Stimulated activated CD8-positive, alpha-beta memory T cell treated with anti-CD3 and anti-CD28 coated beads, Interleukin-15, amount 100 ng/mL, for 1 hour (primary cell): Measurements from ENCODE around the gene GABPB2.
A peak's percentile ranks its signal among the peaks of the same experiment; 100 is the strongest.

Source experiments
- DNase-seq: peaks from one replicate; pipeline ENCODE4 v3.0.0-alpha.2; 2020; ENCODE audit warnings: low read depth

Gene GABPB2

DNA sequence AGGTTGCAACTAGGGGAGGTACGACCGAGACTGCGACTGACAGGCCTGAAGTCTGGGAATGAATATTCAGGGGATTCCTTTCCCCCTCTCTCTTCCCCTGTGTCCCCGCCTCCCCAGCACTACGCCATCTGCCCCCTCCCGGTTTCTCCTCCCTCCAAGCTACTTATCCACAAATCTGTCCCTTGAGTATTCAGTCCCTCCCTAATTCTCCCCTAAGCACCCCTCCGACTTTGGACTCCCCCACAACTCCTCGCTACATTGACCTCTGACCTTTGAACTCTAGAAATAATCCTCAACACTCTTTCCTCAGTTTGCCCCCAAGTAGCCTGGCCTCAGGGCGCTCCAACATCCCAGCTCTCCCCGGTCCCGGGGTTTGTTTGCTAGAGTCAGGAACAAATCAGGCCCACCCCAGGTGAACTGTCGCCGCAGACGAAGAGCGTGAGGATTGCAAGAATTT, 94.7 kb downstream of the GABPB2 start:
- DNase-seq, result no peak

DNA sequence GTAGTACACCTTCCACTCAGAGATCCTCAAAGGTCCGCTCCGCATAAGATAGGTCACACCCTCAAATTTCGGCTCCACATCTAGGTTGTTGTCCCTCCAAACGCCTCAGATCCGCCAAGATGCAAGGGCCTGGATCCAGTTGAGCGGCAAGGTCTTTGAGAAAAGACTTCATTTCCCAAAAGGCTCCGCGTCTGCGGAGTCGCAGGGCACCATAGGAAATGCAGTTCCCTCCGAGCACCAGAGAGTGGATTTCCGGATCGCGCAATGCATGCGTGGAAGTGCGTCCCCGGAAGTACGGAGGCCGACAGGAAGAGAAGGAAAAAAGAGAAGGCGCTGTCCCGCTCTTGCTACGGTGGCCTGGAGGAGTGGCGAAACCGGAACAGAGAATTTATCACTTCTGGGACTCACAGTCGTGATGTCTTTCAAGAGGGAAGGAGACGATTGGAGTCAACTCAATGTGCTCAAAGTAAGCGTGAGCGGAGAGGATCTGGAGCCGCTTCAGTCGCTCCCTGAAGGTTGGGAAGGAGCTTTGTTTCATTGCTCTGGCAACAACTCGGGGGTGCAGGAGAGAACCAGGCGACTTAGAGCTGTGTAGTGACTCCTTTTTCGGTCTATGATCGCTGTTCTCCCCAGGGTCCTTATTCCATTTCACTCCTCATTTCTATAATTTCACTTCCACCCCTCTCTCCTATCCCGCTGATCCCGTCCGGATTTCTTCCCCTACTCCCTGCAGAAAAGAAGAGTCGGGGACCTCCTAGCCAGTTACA, 95.4 kb downstream of the GABPB2 start, which contains the start of the genes LYSMD1 and SCNM1:
LYSMD1 (minus strand) TSS at position 165 of the 767 bp plus-strand sequence. CDS start 644 bp downstream, outside the sequence.
SCNM1 (plus strand) TSS at position 407 of the 767 bp plus-strand sequence; CDS start at position 416, 9 bp downstream.
- DNase-seq, result peak; percentile 88

DNA sequence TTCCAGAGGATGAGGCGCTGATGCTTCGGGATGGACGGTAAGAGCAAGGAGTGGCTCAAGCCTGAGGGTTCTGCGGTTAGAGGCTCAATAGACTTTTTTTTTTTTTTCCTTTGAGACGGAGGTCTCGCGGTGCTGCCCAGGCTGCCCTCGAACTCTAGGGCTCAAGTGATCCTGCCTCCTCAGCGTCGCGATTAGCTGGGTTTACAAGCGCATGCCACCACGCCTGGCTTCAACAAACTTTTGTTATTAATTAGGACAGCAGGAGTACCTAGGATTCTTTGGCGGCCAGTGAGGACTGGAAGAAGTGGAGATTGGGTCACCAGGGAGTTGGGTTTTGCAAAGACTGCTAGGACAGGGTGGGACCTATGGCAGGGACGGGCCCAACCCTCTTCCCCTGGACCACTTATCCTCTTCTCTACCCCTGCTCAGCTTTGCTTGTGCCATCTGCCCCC, 96.0 kb downstream of the GABPB2 start:
- no peak for DNase-seq

- no peak for DNase-seq
Observed at GRCh38 chr1:151167116-151167515, 96.6 kb downstream of the GABPB2 start.

DNA sequence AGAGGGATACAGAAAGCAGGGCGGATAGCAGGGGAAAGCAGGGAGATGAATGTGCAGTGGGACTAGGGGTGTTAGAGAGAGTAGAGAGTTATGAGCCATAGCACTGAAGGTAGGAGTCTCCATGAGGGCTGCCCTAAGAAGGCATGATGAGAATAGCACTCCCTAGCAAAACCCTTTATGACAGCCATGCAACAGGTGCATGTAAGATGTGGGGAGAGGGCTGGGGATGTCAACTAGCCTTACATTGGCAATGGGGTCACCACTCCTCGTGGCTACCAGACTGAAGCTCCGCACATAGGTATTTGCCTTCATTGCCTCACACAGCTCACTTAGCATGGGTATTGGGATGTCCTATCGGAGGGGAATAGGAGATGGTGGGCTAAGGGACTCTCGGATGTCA, 100.6 kb downstream of the GABPB2 start:
- no peak for DNase-seq
